Measurements from ENCODE around the gene DDX20.

DDX20 gene

GRCh38 chr1:111749628-111750027, 6.1 kb upstream of the DDX20 start:
- DNase-seq, result no peak

GRCh38 chr1:111750856-111751255, 4.8 kb upstream of the DDX20 start:
- DNase-seq, result no peak

DNA sequence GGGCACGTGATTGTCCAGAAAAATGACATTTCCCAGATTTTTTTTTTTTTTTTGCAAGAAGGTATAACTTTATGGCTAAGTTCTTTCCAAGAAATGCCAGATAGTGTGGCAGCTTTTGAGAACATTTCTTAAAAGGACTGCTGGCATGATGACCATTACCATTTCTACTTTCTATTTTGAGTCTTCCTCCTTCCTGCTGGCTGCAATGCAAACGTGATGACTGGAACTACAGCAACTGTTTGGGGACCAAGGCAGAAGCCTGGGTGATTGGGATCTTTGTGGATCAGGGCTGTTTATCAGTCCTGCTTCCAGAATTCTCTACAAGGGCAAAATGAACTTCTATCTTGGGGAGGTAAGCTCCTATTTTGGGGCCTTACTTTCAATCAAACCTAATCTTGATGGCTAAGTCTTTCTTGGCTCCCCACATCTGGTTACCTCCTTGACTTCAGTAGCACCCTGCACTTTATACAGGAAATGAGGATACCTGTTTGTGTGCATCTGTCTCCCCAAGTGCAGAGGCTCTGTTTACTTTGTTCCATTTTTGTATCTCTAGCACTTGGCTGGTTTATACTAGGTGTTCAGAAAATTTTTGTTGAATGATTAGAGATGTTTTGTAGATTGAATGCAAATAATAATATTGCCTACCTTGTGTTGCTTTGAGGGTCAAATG, 3.7 kb upstream of the DDX20 start:
- peak; percentile 20 for DNase-seq

DNA sequence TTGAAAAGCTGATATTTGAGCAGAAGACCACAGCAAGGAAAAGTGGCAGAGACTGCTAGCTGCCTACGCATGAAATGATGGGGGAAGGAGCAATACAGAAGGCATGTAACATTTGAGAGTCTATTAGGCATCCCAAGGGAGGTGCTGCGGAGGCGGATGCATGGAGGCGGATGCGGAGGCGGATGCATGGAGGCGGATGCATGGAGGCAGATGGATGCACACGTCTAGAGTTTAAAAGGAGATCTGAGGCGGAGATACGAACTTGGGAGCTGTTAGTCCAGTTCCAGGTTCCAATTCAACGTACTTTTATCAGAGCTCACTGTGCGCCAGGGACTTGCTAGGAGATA, 744 bp upstream of the DDX20 start:
- DNase-seq, result peak; percentile 43

GRCh38 chr1:111756124-111756513, 418 bp downstream of the DDX20 start:
- DNase-seq, result no peak

- peak; percentile 51 for DNase-seq
Observed at GRCh38 chr1:111758373-111758772, 2.7 kb downstream of the DDX20 start.

GRCh38 chr1:111761717-111762116, 6.0 kb downstream of the DDX20 start:
- no peak for DNase-seq

DNA sequence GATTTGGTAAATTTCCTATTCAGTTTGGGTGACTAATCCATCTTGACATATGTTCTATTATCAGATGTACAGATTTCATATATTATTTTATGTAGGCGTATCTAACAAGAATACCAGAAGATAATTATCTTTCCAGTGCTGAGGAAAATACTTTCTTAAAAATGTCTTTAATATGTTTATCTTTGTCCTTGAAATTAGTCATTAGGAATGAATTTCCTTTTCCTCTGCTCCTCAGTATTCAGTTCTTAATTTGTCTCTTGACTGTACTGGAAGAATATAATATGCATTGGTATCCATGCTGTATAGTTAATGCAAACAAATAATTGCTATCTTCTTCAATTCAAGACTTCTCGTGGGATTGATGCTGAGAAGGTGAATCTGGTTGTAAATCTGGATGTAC, 6.6 kb downstream of the DDX20 start:
- DNase-seq, result no peak

- DNase-seq, result no peak
Observed at GRCh38 chr1:111768023-111768422, 12.3 kb downstream of the DDX20 start.

GRCh38 chr1:111768625-111769024, 12.9 kb downstream of the DDX20 start:
- DNase-seq, result no peak

- DNase-seq, result peak; percentile 68
Observed at GRCh38 chr1:111769517-111770146, 13.9 kb downstream of the DDX20 start.

DNA sequence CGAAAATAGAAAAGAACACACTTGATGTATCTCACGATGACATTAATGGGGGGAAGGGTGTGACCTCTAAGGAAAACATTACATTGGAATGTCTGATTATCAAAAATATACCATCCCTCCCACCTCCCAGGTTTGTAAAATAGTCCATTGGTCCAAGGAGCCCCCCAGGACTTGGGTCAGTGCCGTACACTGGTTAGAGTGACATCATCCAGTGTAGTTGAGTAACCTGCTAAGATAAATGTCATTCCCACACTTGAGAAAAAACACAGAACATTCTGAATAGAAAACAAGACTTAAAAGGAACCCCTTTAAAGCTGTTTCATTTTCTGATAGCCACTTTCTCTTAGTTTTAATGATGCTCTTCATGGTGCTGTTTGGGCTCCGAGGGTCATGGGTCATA, 15.2 kb downstream of the DDX20 start:
- no peak for DNase-seq

DNA sequence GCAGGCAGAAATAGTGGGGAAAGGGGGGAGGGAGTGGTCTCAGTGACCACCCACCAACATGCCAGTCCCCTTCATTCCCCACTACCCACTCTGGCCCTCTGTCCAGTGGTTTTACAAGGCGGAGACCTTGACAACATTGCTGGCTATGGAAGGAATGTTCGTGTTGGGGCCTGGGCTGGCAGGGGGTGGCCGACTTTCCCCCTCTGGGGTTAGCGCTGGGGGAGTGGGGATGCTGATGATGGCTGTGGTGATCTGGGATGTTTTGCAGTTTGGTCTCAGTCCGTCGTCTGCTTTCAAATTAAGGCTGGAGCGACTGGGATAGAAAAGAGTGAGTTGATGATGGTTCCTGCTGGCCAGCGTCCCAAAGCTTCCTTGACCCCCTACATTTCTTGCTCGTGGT, 20.3 kb downstream of the DDX20 start:
- DNase-seq, result no peak

DNA sequence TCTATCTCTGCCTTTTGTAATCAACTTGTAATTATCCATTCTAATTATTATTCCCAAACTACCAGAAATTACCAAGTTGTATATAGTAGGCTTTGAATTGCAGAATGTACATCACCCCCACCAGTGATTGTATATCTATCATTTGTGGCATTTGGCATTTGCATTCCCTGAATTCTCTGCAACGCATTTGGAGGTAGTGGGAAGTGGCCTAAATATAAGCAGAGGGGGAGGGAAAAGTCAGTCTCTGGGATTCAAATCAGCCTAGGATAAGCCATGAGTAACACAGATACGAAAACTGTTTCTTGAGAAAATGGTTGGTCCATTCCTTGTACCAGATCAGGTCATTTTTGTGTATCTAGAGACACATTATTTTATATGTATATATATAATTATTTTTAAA, 20.7 kb downstream of the DDX20 start:
- DNase-seq, result no peak

DNA sequence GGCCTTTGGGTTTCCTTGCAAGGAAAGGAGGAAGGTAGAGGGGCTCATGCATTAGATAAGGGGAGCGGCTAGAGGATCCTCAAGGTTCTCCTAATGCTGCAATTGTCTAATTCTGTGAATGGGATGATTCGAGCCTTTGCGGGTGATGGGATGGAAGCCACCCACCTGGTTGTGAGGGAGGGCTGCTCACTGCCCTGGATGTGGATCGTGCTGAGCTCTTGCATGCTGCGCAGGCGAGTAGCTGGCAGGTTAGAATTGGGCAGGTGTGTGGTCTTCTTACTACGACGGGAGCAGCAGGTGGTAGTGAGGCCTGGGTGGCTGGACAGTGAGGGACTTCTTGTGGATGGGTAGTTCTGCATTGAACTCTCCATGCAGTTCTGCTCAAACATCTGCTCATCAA, 21.2 kb downstream of the DDX20 start:
- no peak for DNase-seq

DNA sequence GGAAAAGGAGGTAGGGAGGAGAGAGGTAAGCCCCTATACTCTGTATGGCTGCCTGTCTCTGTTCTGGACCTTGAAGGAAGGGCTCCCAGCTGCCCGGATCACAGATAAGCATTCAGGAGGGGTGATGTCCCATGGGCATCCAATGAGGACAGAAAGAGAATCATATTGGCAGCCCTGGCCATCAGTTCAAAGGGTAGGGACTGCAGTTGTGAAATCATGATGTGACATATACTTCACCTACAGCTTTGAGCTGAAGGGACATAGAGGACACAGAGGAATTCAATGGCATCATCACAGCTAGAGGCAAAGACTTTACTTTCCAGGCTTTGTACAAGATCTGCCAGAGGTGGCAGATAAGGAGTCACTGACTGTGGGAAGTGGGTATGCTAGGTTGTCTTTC, 21.6 kb downstream of the DDX20 start:
- no peak for DNase-seq

DNA sequence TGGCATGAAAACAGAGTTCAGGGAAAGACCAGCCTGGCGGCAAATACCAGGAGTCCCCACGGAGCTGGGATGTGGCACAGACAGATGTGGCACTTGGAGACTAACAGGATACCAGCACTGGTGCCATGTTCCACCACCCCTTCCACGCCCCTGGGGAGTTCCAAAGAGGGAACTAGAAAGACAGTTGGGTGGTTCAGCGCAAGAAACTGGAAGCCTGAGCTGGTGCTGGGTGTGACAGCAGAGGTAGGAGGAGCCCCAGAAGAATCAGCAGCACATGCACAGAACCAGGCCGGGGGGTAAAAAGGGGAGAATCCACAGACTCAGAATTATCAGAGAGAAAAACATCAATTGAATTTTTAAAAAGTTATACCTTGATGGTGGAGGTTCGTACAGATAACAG, 22.4 kb downstream of the DDX20 start:
- no peak for DNase-seq

- no peak for DNase-seq
Observed at GRCh38 chr1:111778541-111779051, 22.9 kb downstream of the DDX20 start.

- DNase-seq, result no peak
Observed at GRCh38 chr1:111779546-111779945, 23.8 kb downstream of the DDX20 start.

GRCh38 chr1:111784273-111784901, 28.7 kb downstream of the DDX20 start:
- no peak for DNase-seq

- no peak for DNase-seq
Observed at GRCh38 chr1:111786669-111787207, 31.0 kb downstream of the DDX20 start.

DNA sequence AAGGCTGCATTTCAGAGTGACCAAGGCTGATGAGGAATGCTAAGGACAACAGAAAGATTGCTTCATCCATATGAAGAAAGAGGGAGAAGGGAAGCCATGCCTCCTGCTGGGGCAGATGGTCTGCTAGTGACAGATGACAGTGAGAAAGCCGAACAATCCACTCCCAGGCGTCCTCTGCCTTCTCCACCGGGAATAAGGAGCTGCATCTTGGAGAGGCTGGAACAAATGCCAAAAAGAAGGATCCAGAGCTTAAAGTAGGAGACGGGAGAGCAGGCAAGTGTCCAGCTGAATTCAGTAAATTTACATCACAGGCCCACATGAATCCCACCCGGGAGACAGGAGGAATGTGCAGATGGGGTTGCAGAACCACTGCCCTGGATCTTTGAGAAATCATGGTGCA, 33.4 kb downstream of the DDX20 start:
- no peak for DNase-seq

GRCh38 chr1:111789666-111790316, 34.1 kb downstream of the DDX20 start:
- peak; percentile 94 for DNase-seq

DNA sequence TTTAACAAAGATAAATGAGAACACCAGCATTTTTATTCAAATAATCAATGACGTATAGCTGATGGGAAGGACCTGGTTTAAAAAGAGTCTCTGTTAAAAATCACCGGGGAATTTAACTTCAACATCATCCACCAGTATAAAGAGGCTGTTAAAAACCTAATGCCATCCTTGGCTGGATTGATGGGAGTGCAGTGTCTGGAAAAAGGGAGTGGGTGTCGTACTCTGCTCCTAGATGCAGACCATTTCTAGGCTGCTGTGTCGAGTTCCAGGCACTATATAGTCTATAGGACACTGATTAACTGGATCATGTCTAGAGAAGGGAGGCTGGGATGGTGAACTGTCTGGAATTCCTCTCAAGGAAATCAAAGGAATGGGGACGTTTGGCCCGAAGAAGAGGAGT, 36.1 kb downstream of the DDX20 start:
- DNase-seq, result no peak
